ENCODE measurements around the gene CASP10.

CASP10 gene

DNA sequence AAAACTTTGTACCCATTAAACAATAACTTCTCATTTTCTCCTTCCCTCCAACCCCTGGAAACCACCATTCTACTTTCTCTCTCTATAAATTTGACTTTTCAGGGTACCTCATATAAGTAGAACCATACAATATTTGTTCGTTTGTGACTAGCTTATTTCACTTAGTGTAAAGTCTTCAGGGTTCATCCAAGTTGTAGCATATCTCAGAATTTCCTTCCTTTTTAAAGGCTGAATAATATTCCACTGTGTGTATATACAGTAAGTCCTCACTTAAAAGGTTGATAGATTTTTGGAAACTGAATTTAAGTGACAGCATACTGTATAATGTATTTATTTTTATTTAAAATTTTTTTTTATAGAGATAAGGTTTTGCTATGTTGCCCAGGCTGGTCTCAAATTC, 13.9 kb downstream of the CASP10 start:
- Histone ChIP-seq H3K27ac (ENCODE audit: poor library complexity, severe bottlenecking) (no peak overlapping the region), H3K36me3 (ENCODE audit: low read depth) (no peaks in the 10 kb centered on the region), H3K4me1 (ENCODE audit: insufficient read depth, poor library complexity, severe bottlenecking) (no peaks in the 10 kb centered on the region), H3K4me3 (ENCODE audit: severe bottlenecking) (no peak overlapping the region), H3K9me3 (ENCODE audit: severe bottlenecking) (no peaks in the 10 kb centered on the region), H3K27me3 (ENCODE audit: insufficient read depth, poor library complexity, severe bottlenecking) (no peaks in the 10 kb centered on the region)
- TF ChIP-seq, protein P1, sequence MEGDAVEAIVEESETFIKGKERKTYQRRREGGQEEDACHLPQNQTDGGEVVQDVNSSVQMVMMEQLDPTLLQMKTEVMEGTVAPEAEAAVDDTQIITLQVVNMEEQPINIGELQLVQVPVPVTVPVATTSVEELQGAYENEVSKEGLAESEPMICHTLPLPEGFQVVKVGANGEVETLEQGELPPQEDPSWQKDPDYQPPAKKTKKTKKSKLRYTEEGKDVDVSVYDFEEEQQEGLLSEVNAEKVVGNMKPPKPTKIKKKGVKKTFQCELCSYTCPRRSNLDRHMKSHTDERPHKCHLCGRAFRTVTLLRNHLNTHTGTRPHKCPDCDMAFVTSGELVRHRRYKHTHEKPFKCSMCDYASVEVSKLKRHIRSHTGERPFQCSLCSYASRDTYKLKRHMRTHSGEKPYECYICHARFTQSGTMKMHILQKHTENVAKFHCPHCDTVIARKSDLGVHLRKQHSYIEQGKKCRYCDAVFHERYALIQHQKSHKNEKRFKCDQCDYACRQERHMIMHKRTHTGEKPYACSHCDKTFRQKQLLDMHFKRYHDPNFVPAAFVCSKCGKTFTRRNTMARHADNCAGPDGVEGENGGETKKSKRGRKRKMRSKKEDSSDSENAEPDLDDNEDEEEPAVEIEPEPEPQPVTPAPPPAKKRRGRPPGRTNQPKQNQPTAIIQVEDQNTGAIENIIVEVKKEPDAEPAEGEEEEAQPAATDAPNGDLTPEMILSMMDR (IDR thresholded peaks at IDR 0.05; ENCODE audit: poor library complexity, severe bottlenecking) = no peak
- no peak for ATAC-seq (ENCODE audit: low read depth)
- DNase-seq (ENCODE audit: low spot score) = no peak

DNA sequence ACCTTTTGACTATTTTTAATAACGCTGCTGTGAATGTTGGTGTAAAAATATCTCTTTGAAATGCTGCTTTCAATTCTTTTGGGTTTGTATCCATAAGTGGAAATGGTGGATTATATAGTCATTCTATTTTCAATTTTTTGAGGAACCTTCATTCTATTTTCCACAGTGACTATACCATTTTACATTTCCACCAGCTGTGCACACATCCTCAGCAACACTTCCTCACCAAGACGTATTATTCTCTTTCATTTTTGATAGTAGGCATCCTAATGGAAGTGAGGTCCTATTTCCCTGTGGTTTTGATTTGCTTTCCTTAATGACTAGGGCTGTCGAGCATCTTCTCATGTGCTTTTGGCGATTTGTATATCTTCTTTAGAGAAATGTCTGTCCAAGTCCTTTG, 14.8 kb downstream of the CASP10 start:
- ATAC-seq (ENCODE audit: low read depth) (no peak), DNase-seq (ENCODE audit: low spot score) (no peak)
- Histone ChIP-seq H3K27me3 (ENCODE audit: insufficient read depth, poor library complexity, severe bottlenecking) (no peaks in the 10 kb centered on the region), H3K36me3 (ENCODE audit: low read depth) (no peaks in the 10 kb centered on the region), H3K27ac (ENCODE audit: poor library complexity, severe bottlenecking) (no peak overlapping the region), H3K9me3 (ENCODE audit: severe bottlenecking) (no peaks in the 10 kb centered on the region), H3K4me1 (ENCODE audit: insufficient read depth, poor library complexity, severe bottlenecking) (no peaks in the 10 kb centered on the region), H3K4me3 (ENCODE audit: severe bottlenecking) (no peak overlapping the region)
- TF ChIP-seq, protein P1 (IDR thresholded peaks at IDR 0.05; ENCODE audit: poor library complexity, severe bottlenecking) = no peak

DNA sequence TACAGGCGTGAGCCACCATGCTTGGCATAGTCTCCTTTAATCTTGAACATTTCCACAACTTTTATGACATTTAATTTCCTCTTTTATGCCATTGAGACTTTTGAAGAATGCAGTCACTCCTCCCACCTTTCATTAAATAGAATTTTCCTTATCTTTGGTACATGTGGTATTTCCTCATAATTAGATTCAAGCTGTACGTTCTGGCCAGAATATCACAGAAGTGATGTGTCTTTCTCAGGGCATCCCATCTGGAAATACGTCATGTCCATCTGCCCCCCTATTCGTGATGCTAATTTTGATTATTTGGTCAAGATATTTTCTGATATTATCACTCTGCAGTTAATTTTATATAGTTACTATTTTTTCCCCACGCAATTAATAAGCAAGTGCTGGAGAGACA, 16.9 kb downstream of the CASP10 start:
- no peak overlapping the region for H3K27ac ChIP-seq (ENCODE audit: poor library complexity, severe bottlenecking)
- no peaks in the 10 kb centered on the region for H3K9me3 ChIP-seq (ENCODE audit: severe bottlenecking)
- H3K36me3 ChIP-seq (ENCODE audit: low read depth) = no peaks in the 10 kb centered on the region
- DNase-seq (ENCODE audit: low spot score) (no peak), ATAC-seq (ENCODE audit: low read depth) (no peak)
- TF ChIP-seq, protein P1 (IDR thresholded peaks at IDR 0.05; ENCODE audit: poor library complexity, severe bottlenecking) = no peak
- no peak overlapping the region for H3K4me3 ChIP-seq (ENCODE audit: severe bottlenecking)
- no peaks in the 10 kb centered on the region for H3K27me3 ChIP-seq (ENCODE audit: insufficient read depth, poor library complexity, severe bottlenecking)
- no peaks in the 10 kb centered on the region for H3K4me1 ChIP-seq (ENCODE audit: insufficient read depth, poor library complexity, severe bottlenecking)

DNA sequence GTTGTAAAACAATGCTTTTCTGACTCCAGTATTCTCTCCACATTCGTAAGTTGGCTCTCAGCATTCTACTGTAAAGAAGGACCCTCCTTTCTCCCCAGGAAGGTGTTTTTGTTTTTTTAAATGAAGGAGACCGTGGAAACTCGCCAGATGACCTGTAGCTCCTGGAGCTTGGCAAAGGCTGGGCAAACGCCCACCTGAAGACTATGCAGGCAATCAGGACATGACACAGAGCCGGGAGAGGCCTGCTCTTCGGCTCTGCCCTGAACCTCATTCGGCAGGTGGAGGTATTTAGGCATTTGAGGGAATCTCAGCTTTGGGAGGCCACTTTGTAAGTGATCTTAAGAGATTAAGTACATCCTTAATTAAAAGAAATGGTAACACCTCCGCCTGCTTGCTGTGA, 17.4 kb downstream of the CASP10 start:
- no peak for DNase-seq (ENCODE audit: low spot score)

DNA sequence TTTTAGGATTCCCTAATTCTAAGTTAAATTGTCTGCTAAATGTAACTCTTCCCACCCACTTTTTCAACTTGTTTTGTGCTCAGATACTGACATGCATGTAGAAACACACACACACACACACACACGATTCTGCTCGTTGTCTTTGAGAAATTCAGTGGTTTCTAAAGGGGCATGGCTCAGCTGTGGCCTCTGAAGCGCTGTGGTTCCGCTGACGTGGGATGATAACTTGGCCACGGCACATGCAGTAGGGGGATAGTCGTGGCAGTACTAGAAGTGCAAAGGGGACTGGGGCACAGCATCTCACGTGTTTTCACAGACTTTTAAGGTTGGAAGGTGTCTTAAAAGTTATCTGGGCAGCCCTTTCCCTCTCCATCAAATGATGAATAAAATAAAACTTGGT, 18.4 kb downstream of the CASP10 start:
- DNase-seq (ENCODE audit: low spot score) (no peak), ATAC-seq (ENCODE audit: low read depth) (no peak)
- Histone ChIP-seq H3K4me3 (ENCODE audit: severe bottlenecking) (no peak overlapping the region), H3K27me3 (ENCODE audit: insufficient read depth, poor library complexity, severe bottlenecking) (no peaks in the 10 kb centered on the region), H3K4me1 (ENCODE audit: insufficient read depth, poor library complexity, severe bottlenecking) (no peaks in the 10 kb centered on the region), H3K36me3 (ENCODE audit: low read depth) (no peaks in the 10 kb centered on the region), H3K9me3 (ENCODE audit: severe bottlenecking) (no peaks in the 10 kb centered on the region), H3K27ac (ENCODE audit: poor library complexity, severe bottlenecking) (no peak overlapping the region)
- TF ChIP-seq, protein P1 (IDR thresholded peaks at IDR 0.05; ENCODE audit: poor library complexity, severe bottlenecking) = no peak

More for the DNA sequence above, 17.4 kb downstream of the CASP10 start:
- no peak for ATAC-seq (ENCODE audit: low read depth)
- Histone ChIP-seq H3K36me3 (ENCODE audit: low read depth) (no peaks in the 10 kb centered on the region), H3K4me1 (ENCODE audit: insufficient read depth, poor library complexity, severe bottlenecking) (no peaks in the 10 kb centered on the region), H3K27me3 (ENCODE audit: insufficient read depth, poor library complexity, severe bottlenecking) (no peaks in the 10 kb centered on the region), H3K4me3 (ENCODE audit: severe bottlenecking) (no peak overlapping the region), H3K9me3 (ENCODE audit: severe bottlenecking) (no peaks in the 10 kb centered on the region), H3K27ac (ENCODE audit: poor library complexity, severe bottlenecking) (no peak overlapping the region)
- TF ChIP-seq, protein P1 (IDR thresholded peaks at IDR 0.05; ENCODE audit: poor library complexity, severe bottlenecking) = no peak

All from RWPE2 (cell line).